ENCODE data around the gene CLIP2. TPM values are rescaled to one million over a fixed set of nuclear protein-coding genes. Genes with fewer than 3 reads are reported as not detected.
A peak's percentile ranks its signal among the peaks of the same experiment; 100 is the strongest.

The CLIP2 gene
- total and polyA plus RNA-seq, 2 of the 4 experiments (the other 2 are of a cell fraction): 18.1 to 20.7 TPM

GRCh38 chr7:74428023-74428422 is 138.8 kb downstream of the CLIP2 start:
- no peak overlapping the region for H3K18ac ChIP-seq (ENCODE audit: low read depth, low read length)
- no peaks in the 10 kb centered on the region; the same call in 1 of the 2 replicates for H3K27me3 ChIP-seq (ENCODE audit: control insufficient read depth, insufficient read depth, low read length)
- peak overlapping the region; percentile 27; the same call in 1 of the 2 replicates for H3K4ac ChIP-seq (ENCODE audit: low read depth, low read length)
- TF ChIP-seq RAD21 (IDR thresholded peaks at IDR 0.05; ENCODE audit: low read length) (no peak), SMC3 (IDR thresholded peaks at IDR 0.05; ENCODE audit: low read depth, low read length) (no peak), CHD1 (IDR thresholded peaks at IDR 0.05; ENCODE audit: low read depth, low read length) (no peak), ELK1 (IDR thresholded peaks at IDR 0.05; ENCODE audit: borderline replicate concordance, low read depth, low read length) (no peak)
- H3K4me3 ChIP-seq (ENCODE audit: insufficient read depth, low read depth, low read length): no peak overlapping the region
- H3K4me1 ChIP-seq (ENCODE audit: control insufficient read depth, insufficient read depth, low read length): peaks cover 8% of the 10 kb centered on the region
- no peaks in the 10 kb centered on the region for H3K9me1 ChIP-seq (ENCODE audit: insufficient read depth, low read length)
- no peak overlapping the region for H2BK15ac ChIP-seq (ENCODE audit: low read depth, low read length)
- ATAC-seq (ENCODE audit: low read depth): no peak
- H2AFZ ChIP-seq (replicated peaks; ENCODE audit: low read length, poor library complexity): no peak overlapping the region
- no peaks in the 10 kb centered on the region for H4K20me1 ChIP-seq (ENCODE audit: insufficient read depth, low read length)
- no peak overlapping the region for H4K8ac ChIP-seq (ENCODE audit: low read depth in 2 of 2, low read length in 2 of 2)
- H2AK9ac ChIP-seq (replicated peaks; ENCODE audit: low read depth, low read length, poor library complexity): peak overlapping the region; percentile 42
- H3K9ac ChIP-seq (ENCODE audit: low read depth, low read length): no peak overlapping the region
- H3K79me1 ChIP-seq (ENCODE audit: low read depth in 1 of 2, low read length in 2 of 2): no peaks in the 10 kb centered on the region
- no peak overlapping the region for H4K5ac ChIP-seq (ENCODE audit: low read depth, low read length)
- no peak overlapping the region for H2BK120ac ChIP-seq (ENCODE audit: low read depth, low read length)
- POLR2A ChIA-PET (ENCODE audit: unreplicated experiment): no interaction called here
- dilution Hi-C loops (cut with HindIII; ENCODE audit: low sequenced_read_pairs, unreplicated experiment): no loop called here
- no peak overlapping the region for H3K27ac ChIP-seq (ENCODE audit: insufficient read depth, low read length)
- no peaks in the 10 kb centered on the region for H3K36me3 ChIP-seq (ENCODE audit: control insufficient read depth, insufficient read depth, low read length)
- no peak overlapping the region for H3K23ac ChIP-seq (ENCODE audit: low read depth, low read length)
- WGBS, 2 experiments (ENCODE audit: extremely low coverage in 2 of 2, insufficient read length in 1 of 2): 86% methylated on average over 1 of the region's 4 CpGs; no CpG with 5 or more reads in 1 of the 2 experiments
- no TSS peak for BruUV-seq (replicated peaks)
- H2BK20ac ChIP-seq (ENCODE audit: low read depth, low read length): peak overlapping the region; percentile 45; the same call in 1 of the 2 replicates
- intact Hi-C loops (cut with micrococcal nuclease): no loop called here
- peak overlapping the region; percentile 90 for H2AK5ac ChIP-seq (ENCODE audit: low read depth, low read length)
- CTCF ChIA-PET: no interaction called here
- in situ Hi-C loops (cut with MboI; ENCODE audit: low sequenced_read_pairs): loop anchor here (5.0 to 10.0 kb wide), 2 partner anchors 134 to 277 kb away; no protein-coding TSS in a partner anchor
- H3K4me2 ChIP-seq (ENCODE audit: low read depth, low read length): no peak overlapping the region
- no peak for DNase-seq
- no peak overlapping the region for H4K91ac ChIP-seq (ENCODE audit: insufficient read depth, low read depth, low read length)
- no peak overlapping the region for H3K56ac ChIP-seq (ENCODE audit: extremely low read depth, insufficient read depth, low read length)
- H2BK5ac ChIP-seq (ENCODE audit: low read depth, low read length, poor library complexity, severe bottlenecking): no peak overlapping the region
- H3K9me3 ChIP-seq (ENCODE audit: control insufficient read depth, insufficient read depth, low read length): no peaks in the 10 kb centered on the region
- H3K14ac ChIP-seq (replicated peaks; ENCODE audit: low read depth, low read length): no peak overlapping the region
